Activated naive CD8-positive, alpha-beta T cell treated with anti-CD3 and anti-CD28 coated beads, Interleukin-2, amount 10 ng/mL, durations not matched to agents 7 days and 5 days (primary cell): ENCODE measurements around the gene TP53AIP1. TPM values are rescaled to one million over a fixed set of nuclear protein-coding genes. Genes with fewer than 3 reads are reported as not detected.

Experiments used
- ATAC-seq: fragments of 150-1000 bp; cut with Tn5 transposase; one replicate; pipeline ENCODE4 v1.10.0; 2021; ENCODE audit warnings: low read depth, moderate library complexity
- POLR2A ChIA-PET: fragments of 350-600 bp; sonication (Branson Sonifier 250); formaldehyde crosslinking; loops from one replicate; lab custom pipeline; 2021; ENCODE audit warnings: antibody characterized with exemption; lab: Charles Lee
- DNase-seq: peaks from one replicate; pipeline ENCODE4 v3.0.0; 2021
- H3K27ac Mint-ChIP-seq: one replicate; pipeline ENCODE4 v1.8.0; 2022; ENCODE audit warnings: mild to moderate bottlenecking, mixed read lengths
- H3K27me3 Mint-ChIP-seq: one replicate; pipeline ENCODE4 v1.8.0; 2022; ENCODE audit warnings: mild to moderate bottlenecking, moderate library complexity, mixed read lengths
- H3K36me3 Mint-ChIP-seq: one replicate; pipeline ENCODE4 v1.8.0; 2021; ENCODE audit warnings: mild to moderate bottlenecking, mixed read lengths
- H3K4me1 Mint-ChIP-seq: one replicate; pipeline ENCODE4 v1.8.0; 2021; ENCODE audit warnings: mixed read lengths
- H3K4me3 Mint-ChIP-seq: one replicate; pipeline ENCODE4 v1.8.0; 2022; ENCODE audit warnings: mild to moderate bottlenecking, moderate library complexity, mixed read lengths
- H3K9me3 Mint-ChIP-seq: one replicate; pipeline ENCODE4 v1.8.0; 2021; ENCODE audit warnings: mixed read lengths
- total RNA-seq, 2 experiments: library from RNA; stranded (reverse); gene quantifications; one replicate each; pipeline ENCODE4 v1.2.3, GENCODE V29; 2021

The TP53AIP1 gene
- total RNA-seq, 2 experiments from 2014 or later = not detected

DNA sequence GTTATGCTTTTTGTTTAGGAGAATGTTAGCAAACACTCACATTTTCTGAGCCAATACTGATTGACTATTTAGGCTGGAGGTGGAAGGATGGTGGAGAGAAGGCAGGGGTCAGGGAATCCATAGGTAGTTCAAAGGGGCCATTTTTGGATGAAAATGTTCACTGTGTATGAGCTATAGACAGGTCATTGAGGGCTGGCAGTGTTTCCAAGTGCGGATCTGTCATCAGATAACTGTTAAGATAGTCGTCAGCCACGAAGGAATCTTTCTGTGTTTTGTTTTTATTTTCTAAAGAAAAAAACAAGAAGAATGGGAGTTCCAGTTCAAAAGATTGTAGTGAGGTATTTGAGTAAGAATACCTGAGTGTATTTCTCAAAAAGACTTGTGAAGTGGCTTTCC lies 48.4 kb downstream of the TP53AIP1 start:
- Mint-ChIP-seq H3K4me3 (no peak overlapping the region), H3K4me1 (peaks cover 13% of the 10 kb centered on the region), H3K27ac (no peak overlapping the region), H3K9me3 (no peaks in the 10 kb centered on the region), H3K27me3 (peaks cover 55% of the 10 kb centered on the region), H3K36me3 (no peaks in the 10 kb centered on the region)
- POLR2A ChIA-PET = no interaction called here
- DNase-seq = no peak
- no peak for ATAC-seq

DNA sequence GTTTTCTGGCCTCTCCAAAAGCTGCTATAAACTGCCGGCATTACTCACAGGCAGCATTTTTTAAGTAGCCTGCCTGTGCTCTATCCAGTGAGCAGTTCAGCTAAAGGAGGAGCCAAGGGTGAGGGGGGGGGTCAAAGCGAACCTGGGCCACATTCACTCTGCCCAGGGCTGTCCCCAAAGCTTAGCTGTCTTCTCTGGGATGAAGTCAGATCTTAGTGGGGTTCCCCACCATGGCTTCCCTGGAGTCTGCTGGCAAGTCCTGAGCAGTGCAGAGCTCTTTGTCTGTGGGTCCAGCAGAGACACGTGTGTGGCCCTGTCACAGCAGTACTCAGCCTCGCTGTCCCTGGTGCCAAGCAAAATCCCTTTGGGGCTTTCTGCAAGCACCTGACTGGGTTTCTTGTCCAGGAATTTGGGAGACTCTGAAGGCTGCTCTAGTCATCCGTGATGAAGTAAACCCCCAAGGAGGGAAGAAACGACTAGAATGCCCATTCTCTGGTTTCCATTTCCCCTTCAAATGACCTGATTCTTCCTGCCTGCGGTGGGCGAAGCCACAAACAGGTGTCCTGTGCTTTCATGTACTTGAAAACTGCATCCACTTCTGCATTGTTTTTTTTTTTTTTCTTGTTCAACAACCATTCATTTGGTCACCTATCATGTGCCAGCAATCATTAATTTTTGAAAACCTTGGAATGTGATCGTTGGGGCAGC lies 48.9 kb downstream of the TP53AIP1 start:
- DNase-seq (no peak), ATAC-seq (peak; percentile 28)
- no peak overlapping the region for H3K4me3 Mint-ChIP-seq
- no peaks in the 10 kb centered on the region for H3K9me3 Mint-ChIP-seq
- no peak overlapping the region for H3K27ac Mint-ChIP-seq
- peaks cover 13% of the 10 kb centered on the region for H3K4me1 Mint-ChIP-seq
- H3K27me3 Mint-ChIP-seq = peaks cover 56% of the 10 kb centered on the region
- H3K36me3 Mint-ChIP-seq = no peaks in the 10 kb centered on the region
- POLR2A ChIA-PET = no interaction called here

DNA sequence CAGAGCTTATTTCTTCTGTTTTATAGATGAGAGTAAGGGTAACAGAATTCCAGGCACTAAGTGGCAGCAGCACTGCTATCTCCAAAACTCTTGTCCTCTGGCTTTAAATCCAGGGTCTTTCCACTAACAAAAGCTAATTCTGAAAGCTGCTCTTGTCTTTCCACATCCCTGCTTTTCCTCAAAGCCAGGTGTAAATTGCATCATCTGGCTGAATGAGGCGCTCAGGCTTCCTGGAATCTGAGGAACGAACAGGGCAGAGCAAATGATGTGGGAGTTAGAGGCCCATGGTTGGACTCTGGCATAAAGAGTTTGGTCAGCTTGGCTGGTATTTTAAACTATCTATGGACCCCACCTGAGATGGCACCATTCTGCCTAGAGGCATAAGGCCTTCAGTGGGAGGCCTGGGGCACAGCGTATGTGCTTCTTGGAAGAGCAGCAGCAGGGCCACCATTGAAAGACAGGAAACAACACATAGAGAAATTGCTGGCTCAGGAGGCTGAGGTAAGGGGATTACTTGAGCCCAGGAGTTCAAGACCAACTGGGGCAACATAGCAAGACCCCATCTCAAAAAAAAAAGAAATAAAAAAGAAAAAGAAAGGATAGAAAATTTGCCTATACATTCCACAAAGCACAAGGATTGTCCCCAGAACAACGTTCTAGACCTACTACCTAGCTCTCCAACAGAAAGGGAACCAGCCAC lies 49.7 kb downstream of the TP53AIP1 start:
- Mint-ChIP-seq H3K4me3 (no peak overlapping the region), H3K4me1 (peaks cover 13% of the 10 kb centered on the region), H3K9me3 (no peaks in the 10 kb centered on the region), H3K27ac (no peak overlapping the region), H3K27me3 (peaks cover 55% of the 10 kb centered on the region), H3K36me3 (no peaks in the 10 kb centered on the region)
- POLR2A ChIA-PET = interaction anchor here (1.0 kb wide), 1 partner anchor 9 kb away, joined by 3 read pairs; no protein-coding TSS in a partner anchor
- DNase-seq = no peak
- ATAC-seq = no peak

DNA sequence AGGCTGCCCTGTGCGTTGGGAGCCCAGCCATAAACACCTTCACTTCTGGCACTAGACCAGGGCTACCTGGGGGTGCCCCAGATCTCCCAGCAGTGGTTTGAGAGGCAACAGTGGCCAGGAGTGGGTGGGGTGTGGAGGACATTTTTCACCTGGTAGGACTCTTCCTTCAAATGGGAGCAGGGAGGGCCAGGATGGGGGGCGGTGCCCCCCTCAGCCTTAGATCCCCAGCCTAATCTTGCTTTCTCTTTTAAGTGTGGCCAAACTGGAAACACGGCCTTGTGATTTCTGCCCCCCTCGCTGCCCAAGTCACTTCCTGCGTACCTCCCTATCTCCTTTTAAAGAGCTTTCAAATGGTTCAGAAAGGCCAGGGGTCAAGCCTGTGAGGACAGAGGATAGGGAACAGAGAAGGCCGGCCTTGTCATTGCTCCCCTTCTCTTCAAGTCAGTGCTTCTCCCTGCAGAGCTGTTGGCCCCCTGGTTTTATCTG lies 50.7 kb downstream of the TP53AIP1 start:
- Mint-ChIP-seq H3K4me1 (peaks cover 13% of the 10 kb centered on the region), H3K4me3 (no peak overlapping the region), H3K36me3 (no peaks in the 10 kb centered on the region), H3K9me3 (no peaks in the 10 kb centered on the region), H3K27me3 (peaks cover 54% of the 10 kb centered on the region), H3K27ac (no peak overlapping the region)
- ATAC-seq = no peak
- no peak for DNase-seq
- POLR2A ChIA-PET = interaction anchor here (1.0 kb wide), 1 partner anchor 10 kb away, joined by 3 read pairs; no protein-coding TSS in a partner anchor

DNA sequence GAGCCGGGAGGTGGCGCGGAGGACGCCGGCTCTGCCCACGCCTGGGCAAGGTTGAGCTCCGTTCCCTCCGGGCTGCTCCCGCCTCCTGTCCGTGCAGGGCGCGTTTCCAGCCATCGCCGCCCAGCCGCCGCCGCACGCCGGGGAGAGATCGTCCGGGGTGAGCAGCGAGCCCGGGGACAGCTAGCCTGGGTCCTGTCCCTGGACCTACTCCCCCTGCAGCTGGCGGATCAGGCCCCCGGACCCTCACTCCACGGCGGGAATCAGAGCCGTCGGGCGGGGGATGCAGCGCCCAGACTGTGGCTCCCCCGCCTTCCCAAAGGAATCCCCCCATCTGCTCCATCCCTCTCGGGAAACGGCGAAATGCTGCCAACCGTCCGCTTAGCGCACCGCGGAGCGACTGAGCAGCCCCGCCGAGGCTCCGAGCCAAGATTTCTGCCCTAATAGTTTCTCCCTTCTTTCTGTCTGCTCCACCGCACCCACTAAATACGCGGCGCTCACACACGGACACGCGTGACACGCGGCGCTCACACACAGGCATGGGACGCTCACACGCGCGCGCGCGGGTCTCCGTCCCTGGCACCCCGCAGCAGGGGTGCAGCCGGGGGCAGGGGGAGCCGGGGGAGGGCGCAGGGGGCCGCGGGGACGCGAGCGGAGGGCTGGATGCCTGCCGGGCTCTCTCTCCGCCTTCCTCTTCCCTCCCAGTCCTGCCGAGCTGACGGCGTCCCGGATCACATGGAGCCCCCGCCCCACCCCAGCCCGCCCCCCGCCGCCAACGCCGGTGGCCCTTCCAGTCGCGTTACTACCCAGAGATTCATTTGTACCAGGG lies 51.9 kb downstream of the TP53AIP1 start, which contains the start of gene KCNJ5:
TSS of gene KCNJ5 (plus strand) at position 814 of the 826 bp plus-strand sequence. CDS start 19,918 bp downstream, outside the sequence.
- Mint-ChIP-seq H3K36me3 (no peaks in the 10 kb centered on the region), H3K4me1 (peaks cover 13% of the 10 kb centered on the region), H3K4me3 (peak within 1 kb of the TSS; percentile 68), H3K9me3 (no peaks in the 10 kb centered on the region), H3K27ac (no peak within 1 kb of the TSS), H3K27me3 (peaks cover 55% of the 10 kb centered on the region)
- peak; percentile 41 for ATAC-seq
- POLR2A ChIA-PET = no interaction called here
- DNase-seq = no peak

DNA sequence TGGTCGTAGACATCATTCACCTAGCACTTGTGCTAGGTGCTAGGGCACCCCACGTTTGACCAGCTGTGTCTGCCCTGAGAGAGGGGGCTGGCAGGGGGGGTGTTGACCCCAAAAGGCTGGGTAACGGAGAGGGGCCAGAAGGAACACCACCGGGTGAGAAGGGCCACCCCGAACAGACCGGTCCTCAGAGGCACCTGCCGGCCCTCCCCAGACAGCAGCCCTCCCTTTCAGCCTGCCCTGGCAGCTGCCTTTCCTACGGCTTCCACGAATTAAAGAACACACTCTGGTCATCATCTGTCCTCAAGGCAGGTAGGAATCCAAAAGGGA lies 52.5 kb downstream of the TP53AIP1 start:
- DNase-seq = no peak
- H3K4me1 Mint-ChIP-seq = peaks cover 13% of the 10 kb centered on the region
- peak overlapping the region; percentile 68 for H3K4me3 Mint-ChIP-seq
- POLR2A ChIA-PET = no interaction called here
- H3K27me3 Mint-ChIP-seq = peaks cover 58% of the 10 kb centered on the region
- ATAC-seq = no peak
- H3K27ac Mint-ChIP-seq = no peak overlapping the region
- H3K36me3 Mint-ChIP-seq = no peaks in the 10 kb centered on the region
- H3K9me3 Mint-ChIP-seq = no peaks in the 10 kb centered on the region

DNA sequence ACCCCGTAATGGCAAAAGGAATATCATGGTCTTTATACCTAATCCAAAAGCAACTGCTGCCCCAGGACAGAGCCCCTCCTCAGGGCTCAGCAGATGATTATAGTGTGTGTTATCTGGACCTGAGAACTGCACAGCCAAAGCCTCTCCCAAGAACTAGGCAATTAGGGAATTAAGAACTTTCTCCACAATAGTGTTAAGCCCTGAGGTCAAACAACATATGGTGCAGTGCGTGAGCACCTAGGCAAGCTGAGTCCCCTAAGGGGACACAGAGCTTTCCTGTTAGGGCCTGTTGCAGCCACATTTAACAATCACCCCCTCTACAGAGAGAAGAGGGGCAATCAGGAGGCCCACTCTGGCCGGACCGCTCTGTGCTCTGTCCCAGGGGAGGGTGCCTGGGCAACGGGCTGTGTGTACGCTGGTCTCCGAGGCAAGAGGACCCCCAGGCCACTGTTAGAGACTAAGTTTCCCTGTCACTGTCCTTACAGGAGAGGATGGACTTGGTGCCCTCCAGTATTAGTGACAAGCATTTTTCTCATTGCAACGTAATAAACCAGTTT lies 52.9 kb downstream of the TP53AIP1 start:
- peaks cover 62% of the 10 kb centered on the region for H3K27me3 Mint-ChIP-seq
- ATAC-seq = no peak
- H3K9me3 Mint-ChIP-seq = no peaks in the 10 kb centered on the region
- no peaks in the 10 kb centered on the region for H3K36me3 Mint-ChIP-seq
- peaks cover 15% of the 10 kb centered on the region for H3K4me1 Mint-ChIP-seq
- no peak overlapping the region for H3K27ac Mint-ChIP-seq
- POLR2A ChIA-PET = no interaction called here
- DNase-seq = no peak
- H3K4me3 Mint-ChIP-seq = no peak overlapping the region

DNA sequence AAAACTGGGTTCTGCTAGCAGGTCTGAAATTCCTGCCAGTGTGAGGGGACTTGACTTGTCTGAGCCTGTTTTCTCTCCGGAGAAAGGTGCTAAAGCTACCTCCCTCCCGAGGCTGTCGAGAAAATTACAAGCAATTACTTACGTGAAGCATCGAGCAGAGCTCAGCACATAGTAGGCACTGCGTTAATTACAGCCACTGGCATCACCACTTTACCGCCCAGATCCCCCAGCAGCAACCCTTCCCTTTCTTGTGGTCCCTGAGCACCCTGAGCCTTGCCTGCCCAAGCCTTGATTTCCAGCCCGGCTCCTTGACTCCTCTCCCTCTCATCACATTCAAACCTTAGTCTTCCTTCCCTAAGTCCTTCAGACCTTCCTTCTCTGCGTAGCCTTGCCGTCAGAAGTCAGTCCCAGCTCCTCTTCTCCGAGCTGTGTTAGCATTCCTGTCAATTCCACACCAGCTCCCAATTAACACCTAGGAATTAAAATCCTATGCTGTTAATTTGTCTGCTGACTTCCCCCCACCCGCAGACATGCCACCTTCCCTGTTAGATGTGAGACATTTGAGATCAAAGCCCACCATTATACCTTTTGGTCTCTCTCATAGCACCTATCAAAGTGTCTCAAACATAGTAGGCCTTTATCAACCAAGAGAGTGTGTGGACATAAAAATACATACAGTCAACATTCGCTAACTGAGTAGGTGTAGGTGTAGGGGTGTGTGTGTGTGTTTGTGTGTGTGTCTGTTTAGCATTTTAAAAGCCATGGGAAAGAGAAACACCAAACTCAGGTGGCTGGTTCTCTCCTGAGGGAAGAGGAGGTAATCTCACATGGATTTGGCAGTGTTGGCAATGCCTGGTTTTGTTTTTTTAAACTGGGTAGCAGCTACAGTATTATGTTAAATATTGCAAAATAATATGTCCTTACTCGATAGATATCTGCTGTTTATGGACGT lies 54.4 kb downstream of the TP53AIP1 start:
- DNase-seq = no peak
- POLR2A ChIA-PET = interaction anchor here (0.7 kb wide), 1 partner anchor 18 kb away, joined by 3 read pairs; no protein-coding TSS in a partner anchor
- Mint-ChIP-seq H3K4me3 (no peak overlapping the region), H3K27me3 (peaks cover 64% of the 10 kb centered on the region), H3K27ac (no peak overlapping the region), H3K9me3 (no peaks in the 10 kb centered on the region), H3K36me3 (no peaks in the 10 kb centered on the region), H3K4me1 (peaks cover 10% of the 10 kb centered on the region)
- ATAC-seq = no peak

DNA sequence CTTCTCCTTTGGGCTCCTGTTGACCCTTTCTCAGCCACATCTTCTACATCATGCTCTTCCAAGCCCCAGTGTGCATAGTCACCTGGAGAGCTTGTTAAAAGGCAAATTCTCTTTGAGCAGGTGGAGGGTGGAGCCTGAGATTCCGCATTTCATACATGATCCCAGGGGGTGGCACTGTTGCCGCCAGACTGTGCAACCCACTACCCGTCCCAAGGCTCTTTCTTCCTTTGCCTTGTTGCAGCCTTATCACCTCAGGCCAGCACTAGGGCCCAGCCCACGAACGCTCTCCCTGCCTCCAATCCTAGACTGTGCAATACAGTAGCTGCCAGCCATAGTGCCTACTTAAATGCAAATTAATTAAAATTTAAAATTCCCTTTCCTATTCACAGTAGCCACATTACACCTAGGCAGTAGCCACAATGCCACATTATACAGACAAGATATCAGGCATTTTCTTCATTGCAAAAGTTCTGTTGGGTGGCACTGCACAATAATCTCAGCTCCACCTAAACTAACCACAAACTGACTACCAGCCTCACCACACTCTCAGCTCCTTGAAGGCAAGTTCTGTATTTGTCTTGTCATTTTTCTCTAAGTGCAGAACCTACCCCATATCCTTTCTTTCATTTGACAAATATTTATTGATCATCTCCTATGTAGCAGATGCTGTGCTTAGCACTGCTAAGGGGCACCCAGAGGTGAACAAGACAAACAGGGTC lies 56.1 kb downstream of the TP53AIP1 start:
- ATAC-seq = no peak
- peaks cover 4% of the 10 kb centered on the region for H3K4me1 Mint-ChIP-seq
- H3K27me3 Mint-ChIP-seq = peaks cover 63% of the 10 kb centered on the region
- H3K27ac Mint-ChIP-seq = no peak overlapping the region
- no peak overlapping the region for H3K4me3 Mint-ChIP-seq
- H3K9me3 Mint-ChIP-seq = no peaks in the 10 kb centered on the region
- H3K36me3 Mint-ChIP-seq = no peaks in the 10 kb centered on the region
- DNase-seq = no peak
- POLR2A ChIA-PET = no interaction called here
